CD4-positive, alpha-beta T cell treated with Interleukin-4 for 1 hour (primary cell): ENCODE measurements around the gene GCN1.

Source experiments
- DNase-seq, 2 donors: peaks; one replicate each; pipeline ENCODE4 v3.0.0-alpha.2; 2020 to 2022

Gene GCN1

DNA sequence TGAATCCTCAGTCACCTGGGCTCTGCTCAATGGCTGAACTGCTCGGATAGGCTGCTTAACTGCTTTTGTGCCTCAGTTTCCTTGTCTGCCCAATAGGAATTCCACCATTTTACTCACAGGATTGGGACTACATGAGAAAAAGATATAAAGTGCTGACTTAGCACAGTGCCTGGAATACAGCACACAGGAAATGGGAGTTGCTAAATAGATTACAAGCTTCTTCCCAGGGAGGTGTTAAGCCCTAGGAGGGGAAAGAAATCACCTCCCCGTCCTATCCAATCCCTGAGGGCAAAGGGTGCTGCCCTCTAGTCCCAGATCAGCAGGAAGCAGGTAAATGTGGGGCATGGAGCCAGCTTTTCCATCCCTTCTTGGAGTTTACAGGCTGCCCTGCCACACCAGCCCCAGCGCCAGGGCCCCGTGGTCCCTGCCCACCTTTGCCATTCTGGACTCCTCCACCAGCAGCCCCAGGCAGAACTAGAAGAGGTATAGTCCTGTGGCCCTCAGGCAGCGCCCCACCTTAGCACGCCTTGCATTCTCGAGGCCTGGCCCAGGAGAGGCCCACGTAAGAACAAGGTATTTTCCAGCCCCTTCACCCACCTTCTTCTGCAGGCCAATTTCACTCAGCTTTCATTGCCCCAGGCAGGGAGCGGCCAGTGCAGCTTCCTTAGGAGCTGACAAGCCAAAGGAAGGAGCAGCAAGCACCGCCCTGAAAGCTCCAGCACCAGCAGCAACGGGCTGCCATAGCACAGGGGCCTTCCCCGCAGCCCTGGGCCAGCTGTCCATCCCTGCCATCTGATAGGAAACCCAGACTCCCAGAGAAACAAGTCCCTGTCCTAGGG is 35.2 kb upstream of the GCN1 start:
- DNase-seq: no peak

DNA sequence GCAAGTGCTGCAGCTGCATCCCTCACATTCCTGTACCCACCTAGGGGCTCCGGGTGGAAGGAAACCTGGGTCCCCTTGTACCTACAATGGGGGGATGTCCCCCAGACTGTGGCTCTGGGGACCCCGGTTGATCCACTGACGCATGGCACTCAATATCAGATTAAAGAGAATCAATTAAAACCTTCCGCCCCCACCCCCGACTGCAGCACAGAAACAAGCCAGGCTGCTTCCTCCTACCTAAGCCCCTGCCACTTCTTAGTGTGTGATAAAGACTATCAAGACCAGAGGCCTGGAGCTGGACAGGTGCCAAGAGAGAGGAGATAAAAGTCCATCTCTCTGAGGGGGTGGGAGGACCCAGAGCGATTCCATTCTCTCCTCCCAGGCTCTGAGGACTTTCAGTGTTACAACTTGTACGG is 34.6 kb upstream of the GCN1 start:
- DNase-seq: no peak

GRCh38 chr12:120228291-120229070 is 34.0 kb upstream of the GCN1 start:
- peak; percentile 87 for DNase-seq

DNA sequence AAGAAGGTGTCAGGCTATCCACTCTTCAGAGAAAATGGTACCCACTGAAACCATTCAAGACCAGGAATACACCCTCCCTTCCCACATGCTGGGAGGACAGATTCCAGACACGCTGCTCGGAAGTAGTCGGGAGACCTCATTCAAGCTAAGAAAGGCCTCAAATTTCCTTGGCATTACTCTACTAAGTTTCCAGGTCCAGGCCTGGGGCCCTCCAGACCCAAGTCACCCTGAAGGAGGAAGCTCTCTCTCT is 33.5 kb upstream of the GCN1 start:
- no peak for DNase-seq

DNA sequence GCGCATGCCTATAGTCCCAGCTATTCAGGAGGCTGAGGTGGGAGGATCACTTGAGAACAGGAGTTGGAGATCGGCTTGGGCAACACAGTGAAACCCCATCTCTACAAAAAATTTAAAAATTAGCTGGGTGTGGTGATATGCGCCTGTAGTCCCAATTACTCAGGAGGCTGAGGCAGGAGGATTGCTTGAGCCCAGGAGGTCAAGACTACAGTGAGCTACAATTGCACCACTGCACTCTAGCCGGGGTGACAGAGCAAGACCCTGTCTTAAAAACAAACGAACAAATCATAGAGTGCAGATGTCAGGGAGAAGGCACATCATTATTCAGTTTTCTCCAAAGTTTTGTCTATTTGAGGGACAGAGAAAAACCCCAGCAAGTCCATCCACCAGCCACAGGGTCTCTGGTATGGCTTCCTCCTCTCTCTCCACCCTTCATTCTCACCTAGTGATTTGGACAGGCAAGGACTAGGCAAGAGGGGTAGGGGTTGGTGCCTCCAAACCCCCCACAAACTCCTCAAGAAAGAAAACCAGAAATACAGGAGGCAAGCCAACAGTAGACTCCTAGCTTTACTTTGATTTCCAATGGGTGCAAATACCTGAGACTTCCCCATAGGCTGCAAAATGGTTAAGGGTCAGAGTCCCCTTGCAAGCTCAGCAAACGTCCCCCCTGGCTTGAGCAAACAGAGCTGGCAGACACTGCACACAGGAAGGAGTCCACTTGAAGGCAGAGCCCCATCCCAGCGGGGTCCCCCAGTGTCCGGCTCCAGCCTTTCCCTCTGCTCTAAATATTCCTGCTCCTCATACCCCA is 32.9 kb upstream of the GCN1 start:
- DNase-seq: no peak

DNA sequence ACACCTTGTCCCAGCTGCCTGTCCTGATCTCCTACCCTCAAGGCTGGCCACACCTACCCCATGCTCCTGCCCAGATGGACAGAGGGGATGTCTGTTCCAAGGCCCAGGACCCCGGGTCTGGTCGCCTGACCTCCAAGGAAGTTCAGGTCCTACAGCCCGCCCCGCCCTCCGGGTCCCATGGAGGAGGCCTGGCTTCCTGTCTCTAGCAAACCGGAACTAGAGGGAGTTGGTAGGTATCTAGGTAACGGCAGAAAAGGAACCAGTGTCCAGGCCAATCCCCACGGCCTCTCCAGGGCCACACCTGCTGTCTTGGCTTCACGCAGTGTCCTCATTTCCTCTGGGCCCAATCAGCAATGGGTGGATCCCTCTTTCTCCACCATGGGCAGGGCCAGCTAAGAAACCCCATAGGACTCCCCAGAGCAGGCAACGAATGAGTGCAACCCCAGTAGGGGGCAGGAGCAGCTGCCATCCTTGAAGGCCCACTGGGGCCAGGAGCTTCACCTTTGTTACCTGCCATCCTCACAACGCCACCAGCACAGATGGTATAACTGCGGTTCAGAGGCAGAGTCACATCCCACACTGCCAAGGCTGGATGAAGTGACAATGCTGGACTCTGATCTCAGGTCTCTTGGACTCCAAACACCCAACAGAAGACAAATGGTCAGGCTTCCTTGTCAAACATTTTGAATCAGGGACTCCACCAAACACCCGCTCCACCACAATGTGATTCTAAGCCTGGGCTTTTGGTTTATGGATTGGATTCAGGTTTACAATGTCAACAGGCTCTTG is 31.5 kb upstream of the GCN1 start:
- DNase-seq: peak in 1 of 2 donors; percentile 31

GRCh38 chr12:120225200-120225558 is 30.7 kb upstream of the GCN1 start:
- DNase-seq: no peak

DNA sequence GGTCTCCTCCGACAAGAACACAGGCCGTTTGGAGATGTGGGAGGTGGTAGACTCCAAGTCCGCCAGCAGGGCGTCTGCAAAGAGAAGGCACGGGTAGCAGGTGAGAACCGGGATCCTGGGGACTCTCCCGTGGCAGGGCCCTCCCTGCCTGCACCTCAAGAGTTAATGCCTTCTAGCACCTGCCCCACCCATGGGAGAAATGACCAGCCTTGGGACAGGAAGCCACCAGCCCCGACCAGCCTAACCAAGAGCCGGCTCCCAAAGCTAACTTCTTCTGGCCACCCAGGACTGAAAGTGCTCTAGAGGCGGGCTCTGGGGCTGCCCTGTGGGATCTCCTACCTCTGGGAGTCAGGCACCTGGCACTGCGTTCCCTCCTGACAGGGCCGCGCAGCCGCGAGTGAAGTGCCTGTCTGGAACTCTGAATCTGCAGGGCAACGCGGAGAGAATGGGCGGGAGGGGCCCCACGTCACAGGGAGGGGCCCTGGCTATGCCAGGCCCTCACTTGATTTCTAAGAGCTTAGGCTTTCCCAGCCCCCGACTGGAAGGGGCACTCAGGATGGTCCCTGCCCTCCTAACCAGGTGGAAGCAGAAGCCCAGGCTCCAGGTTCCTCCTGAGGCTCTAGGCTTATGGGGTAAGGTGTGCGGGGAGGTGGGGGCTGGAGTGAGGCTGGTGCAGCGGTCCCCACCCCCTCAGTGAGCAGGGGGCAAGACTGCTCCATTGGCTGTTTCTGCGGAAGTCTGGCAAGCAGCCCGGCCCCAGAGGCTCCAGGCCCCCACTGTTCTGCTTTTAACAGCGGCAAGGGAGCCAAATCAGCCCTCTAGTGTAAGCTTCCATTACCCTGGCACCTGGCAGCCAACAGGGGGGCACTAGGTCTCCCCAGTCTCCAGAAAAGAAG is 30.0 kb upstream of the GCN1 start:
- DNase-seq: no peak

DNA sequence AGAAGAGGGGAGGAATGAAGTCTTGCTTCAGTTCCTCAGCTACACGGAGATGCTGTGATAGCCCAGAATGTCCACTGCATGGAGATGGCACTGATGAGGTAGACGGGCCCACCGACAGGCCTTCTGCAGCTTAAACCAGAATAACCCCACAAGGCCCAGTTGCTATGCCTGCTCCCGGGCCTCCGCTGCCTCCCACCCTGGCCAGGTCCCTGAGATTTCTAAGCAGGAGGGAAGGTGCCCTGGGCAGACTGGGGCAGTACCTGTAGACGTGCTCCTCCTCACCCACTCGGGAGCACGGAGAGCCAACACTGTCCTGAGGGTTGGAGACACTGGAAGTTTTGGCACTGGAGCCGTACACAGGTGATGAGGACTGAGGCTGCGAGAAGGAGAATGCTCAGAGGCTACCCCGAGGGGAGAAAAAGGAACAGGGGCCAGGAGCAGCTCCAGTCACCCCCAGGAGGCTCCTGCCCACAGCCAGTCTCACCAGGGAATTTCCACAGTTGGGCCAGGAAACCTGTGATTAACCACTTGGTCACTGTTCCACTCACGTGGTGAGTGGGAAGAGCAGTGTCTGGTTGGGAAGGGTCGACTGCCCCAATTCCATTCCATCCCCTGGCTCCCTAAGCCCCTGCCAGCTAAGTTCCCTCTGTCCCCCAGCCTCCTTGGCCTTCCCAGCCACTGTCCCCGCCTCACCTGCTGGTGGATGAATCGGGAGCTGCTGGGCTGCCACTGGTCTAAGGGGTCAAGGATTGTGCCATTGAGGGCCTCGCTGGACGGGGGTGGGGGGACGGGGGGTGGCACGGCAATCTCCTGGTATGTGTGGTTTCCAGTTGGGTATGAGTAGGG is 29.2 kb upstream of the GCN1 start:
- no peak for DNase-seq

GRCh38 chr12:120222288-120222832 is 27.8 kb upstream of the GCN1 start:
- no peak for DNase-seq

DNA sequence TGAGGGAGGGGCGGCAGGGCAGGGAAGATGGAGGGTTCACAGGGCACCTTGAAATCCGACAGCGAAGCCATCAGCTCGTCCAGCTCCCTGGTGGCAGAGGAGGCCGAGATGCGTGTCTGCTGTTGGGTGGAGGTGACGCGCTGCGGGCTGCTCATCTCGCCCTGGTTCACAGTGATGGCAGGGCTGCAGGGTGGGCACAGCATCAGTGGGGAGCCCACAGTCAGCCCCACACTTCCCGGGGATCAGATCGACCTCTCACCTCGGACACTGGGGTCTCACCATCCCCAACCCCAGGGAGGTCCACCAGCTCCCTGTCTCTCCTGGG is 27.0 kb upstream of the GCN1 start:
- no peak for DNase-seq

DNA sequence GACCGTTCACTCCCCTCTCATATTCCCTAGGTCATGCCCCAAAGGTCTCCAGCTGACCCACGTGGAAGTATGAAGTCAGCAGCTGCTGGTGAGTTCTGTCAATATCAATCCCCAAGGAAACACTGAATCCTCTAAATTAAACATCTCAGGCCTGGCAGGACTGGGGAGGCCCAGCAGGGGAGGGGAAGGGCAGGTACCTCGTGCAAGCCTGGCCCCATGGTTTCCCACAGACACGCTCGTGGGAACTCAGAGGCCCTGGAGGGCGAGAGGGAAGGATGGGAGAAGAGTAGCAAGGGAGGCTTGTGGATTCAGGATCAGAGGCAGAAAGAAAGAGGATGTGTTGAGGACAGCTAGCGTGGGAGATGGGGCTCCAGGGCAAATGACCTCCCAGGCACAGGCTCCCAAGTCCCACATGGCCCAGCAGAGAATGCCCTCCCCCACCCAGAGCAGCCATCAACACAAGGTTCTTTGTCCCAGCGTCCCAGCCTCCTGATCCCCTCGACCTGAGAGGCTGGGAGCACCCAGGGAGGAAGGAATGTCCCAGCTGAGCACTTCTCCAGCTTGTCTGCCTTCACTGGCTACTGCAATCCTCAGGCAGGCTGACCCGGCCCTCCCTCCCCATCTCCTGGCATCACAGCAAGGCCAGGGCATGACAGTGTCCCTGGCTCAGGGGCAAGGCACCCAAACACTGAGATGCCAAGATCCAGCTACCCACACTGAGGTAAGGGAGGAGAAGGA is 26.5 kb upstream of the GCN1 start:
- DNase-seq: no peak

- DNase-seq: no peak
Observed at GRCh38 chr12:120218680-120219606, 24.4 kb upstream of the GCN1 start.

- no peak for DNase-seq
Observed at GRCh38 chr12:120216742-120217605, 22.5 kb upstream of the GCN1 start.

GRCh38 chr12:120215766-120216735 is 21.5 kb upstream of the GCN1 start:
- no peak for DNase-seq

DNA sequence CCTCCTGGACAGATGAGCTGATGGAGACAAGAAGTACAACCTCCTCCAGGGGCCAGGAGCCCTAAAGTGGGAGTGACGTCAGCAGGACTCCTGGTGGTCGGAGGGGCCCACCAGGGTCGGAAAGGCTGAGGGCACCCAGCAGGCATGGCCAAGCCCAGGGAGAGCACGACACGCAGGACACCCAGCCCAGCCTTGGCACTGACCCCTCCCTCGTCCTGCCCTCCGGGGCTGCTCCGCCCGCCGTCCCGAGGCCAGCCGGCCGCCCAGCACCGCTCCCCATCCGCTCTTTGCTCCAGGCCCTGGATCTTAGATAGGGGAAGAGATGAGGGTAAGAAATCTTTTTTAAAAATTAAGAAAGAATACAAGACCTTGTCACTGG is 20.8 kb upstream of the GCN1 start:
- no peak for DNase-seq
